ENCODE measurements around the gene PLCB2.

The PLCB2 gene

GRCh38 chr15:40302981-40303380, 4.8 kb downstream of the PLCB2 start:
- in situ Hi-C loops (cut with MboI; ENCODE audit: low pct_unique_long_range_greater_than_20kb, low sequenced_read_pairs, unreplicated experiment) = no loop called here
- no peak for DNase-seq (ENCODE audit: low spot score)
- TF ChIP-seq, protein P1, sequence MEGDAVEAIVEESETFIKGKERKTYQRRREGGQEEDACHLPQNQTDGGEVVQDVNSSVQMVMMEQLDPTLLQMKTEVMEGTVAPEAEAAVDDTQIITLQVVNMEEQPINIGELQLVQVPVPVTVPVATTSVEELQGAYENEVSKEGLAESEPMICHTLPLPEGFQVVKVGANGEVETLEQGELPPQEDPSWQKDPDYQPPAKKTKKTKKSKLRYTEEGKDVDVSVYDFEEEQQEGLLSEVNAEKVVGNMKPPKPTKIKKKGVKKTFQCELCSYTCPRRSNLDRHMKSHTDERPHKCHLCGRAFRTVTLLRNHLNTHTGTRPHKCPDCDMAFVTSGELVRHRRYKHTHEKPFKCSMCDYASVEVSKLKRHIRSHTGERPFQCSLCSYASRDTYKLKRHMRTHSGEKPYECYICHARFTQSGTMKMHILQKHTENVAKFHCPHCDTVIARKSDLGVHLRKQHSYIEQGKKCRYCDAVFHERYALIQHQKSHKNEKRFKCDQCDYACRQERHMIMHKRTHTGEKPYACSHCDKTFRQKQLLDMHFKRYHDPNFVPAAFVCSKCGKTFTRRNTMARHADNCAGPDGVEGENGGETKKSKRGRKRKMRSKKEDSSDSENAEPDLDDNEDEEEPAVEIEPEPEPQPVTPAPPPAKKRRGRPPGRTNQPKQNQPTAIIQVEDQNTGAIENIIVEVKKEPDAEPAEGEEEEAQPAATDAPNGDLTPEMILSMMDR (IDR thresholded peaks at IDR 0.05; ENCODE audit: extremely low read depth, insufficient read depth, missing control alignments) = no peak

GRCh38 chr15:40302288-40302886, 5.3 kb downstream of the PLCB2 start:
- no peak for DNase-seq (ENCODE audit: low spot score)
- in situ Hi-C loops (cut with MboI; ENCODE audit: low pct_unique_long_range_greater_than_20kb, low sequenced_read_pairs, unreplicated experiment) = no loop called here
- TF ChIP-seq, protein P1 (IDR thresholded peaks at IDR 0.05; ENCODE audit: extremely low read depth, insufficient read depth, missing control alignments) = no peak

DNA sequence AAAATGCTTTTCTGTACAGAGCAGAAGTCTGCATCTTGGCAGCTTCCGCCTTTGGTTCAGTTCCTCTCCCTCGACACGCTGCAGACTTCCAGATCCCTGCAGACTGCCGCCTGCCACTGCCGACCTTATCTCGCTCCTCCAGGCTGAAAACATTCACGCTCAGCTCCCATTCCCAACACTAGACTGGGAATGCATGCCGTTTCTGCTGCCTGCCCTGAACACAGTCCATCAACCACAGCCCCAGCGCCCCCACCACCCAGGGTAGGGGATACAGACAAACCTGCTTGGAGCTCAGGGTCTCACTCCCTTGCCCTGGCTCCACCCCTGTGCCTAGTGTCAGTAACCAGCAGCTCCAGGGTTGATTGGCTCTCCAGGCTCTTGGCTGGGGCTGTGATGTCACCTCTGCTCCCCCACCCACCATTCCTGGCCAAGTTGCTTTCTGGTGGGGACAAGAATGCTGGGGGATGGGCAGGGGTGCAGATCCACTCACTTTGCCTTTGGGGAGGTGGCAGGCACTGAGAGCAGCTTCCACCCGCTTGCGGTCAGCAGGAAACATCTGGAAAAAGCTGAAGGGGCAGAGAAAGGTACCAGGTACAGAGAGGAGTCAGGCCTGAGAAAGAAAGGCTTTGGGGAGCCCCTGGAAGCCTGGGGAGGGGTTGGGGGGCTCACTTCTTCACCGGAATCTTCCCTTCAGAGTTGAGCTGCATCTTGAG, 6.1 kb downstream of the PLCB2 start:
- DNase-seq (ENCODE audit: low spot score) = no peak
- TF ChIP-seq, protein P1 (IDR thresholded peaks at IDR 0.05; ENCODE audit: extremely low read depth, insufficient read depth, missing control alignments) = no peak
- in situ Hi-C loops (cut with MboI; ENCODE audit: low pct_unique_long_range_greater_than_20kb, low sequenced_read_pairs, unreplicated experiment) = no loop called here

GRCh38 chr15:40300771-40301170, 7.0 kb downstream of the PLCB2 start:
- TF ChIP-seq, protein P1 (IDR thresholded peaks at IDR 0.05; ENCODE audit: extremely low read depth, insufficient read depth, missing control alignments) = no peak
- no peak for DNase-seq (ENCODE audit: low spot score)
- in situ Hi-C loops (cut with MboI; ENCODE audit: low pct_unique_long_range_greater_than_20kb, low sequenced_read_pairs, unreplicated experiment) = no loop called here

- in situ Hi-C loops (cut with MboI; ENCODE audit: low pct_unique_long_range_greater_than_20kb, low sequenced_read_pairs, unreplicated experiment) = no loop called here
- TF ChIP-seq, protein P1 (IDR thresholded peaks at IDR 0.05; ENCODE audit: extremely low read depth, insufficient read depth, missing control alignments) = no peak
Observed at GRCh38 chr15:40300367-40300766, 7.4 kb downstream of the PLCB2 start.

GRCh38 chr15:40298216-40298935, 9.4 kb downstream of the PLCB2 start:
- in situ Hi-C loops (cut with MboI; ENCODE audit: low pct_unique_long_range_greater_than_20kb, low sequenced_read_pairs, unreplicated experiment) = no loop called here
- no peak for DNase-seq (ENCODE audit: low spot score)
- TF ChIP-seq, protein P1 (IDR thresholded peaks at IDR 0.05; ENCODE audit: extremely low read depth, insufficient read depth, missing control alignments) = no peak

More at GRCh38 chr15:40300367-40300766, 7.4 kb downstream of the PLCB2 start:
- no peak for DNase-seq (ENCODE audit: low spot score)

Measured in GM13977 (cell line).